AG09319 (cell line): ENCODE measurements around the gene CDH13.

Experiments
- DNase-seq: peaks from one replicate; pipeline ENCODE4 v3.0.0-alpha.2; 2010; ENCODE audit warnings: low read depth; ENCODE audit errors: extremely low read depth
- TF ChIP-seq, protein P1 (sequence below): IDR thresholded peaks from 2 replicates; pipeline ENCODE4 v1.5.1; 2011; ENCODE audit warnings: low read depth, mild to moderate bottlenecking, inconsistent platforms, low read length, moderate library complexity

CDH13 gene

DNA sequence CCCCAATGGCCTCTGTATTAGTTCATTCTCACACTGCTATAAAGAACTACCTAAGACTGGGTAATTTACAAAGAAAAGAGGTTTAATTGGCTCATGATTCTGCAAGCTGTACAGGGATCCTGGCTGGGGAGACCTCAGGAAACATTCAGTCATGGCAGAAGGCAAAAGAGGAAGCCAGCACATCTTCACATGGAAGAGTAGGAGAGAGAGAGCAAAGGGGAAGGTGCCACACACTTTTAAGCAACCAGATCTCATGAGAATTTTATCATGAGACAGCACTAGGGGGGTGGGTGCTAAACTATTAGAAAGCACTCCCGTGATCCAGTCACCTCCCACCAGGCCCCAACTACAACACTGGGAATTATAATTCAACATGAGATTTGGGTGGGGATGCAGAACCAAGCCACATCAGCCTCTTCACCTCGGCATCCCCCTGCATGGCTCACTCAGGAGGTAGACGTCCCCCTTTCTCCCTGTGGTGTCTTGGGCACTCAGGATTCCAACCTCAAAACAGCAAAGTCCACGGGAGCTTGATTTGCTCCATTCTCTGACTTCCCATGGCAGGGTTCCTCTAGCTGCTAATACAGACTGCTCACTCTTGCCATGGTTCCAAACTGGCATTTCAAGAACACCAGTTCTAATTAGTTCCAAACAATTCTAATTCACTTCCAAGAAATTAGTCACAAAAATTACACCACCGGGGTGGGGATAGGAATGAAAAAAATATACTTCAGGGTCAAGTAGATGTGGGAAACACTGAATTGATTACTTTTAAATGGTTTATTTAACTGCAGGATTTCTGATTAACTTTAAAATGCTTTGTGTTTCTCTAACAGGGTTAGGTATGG is 977.2 kb downstream of the CDH13 start:
- TF ChIP-seq, protein P1, sequence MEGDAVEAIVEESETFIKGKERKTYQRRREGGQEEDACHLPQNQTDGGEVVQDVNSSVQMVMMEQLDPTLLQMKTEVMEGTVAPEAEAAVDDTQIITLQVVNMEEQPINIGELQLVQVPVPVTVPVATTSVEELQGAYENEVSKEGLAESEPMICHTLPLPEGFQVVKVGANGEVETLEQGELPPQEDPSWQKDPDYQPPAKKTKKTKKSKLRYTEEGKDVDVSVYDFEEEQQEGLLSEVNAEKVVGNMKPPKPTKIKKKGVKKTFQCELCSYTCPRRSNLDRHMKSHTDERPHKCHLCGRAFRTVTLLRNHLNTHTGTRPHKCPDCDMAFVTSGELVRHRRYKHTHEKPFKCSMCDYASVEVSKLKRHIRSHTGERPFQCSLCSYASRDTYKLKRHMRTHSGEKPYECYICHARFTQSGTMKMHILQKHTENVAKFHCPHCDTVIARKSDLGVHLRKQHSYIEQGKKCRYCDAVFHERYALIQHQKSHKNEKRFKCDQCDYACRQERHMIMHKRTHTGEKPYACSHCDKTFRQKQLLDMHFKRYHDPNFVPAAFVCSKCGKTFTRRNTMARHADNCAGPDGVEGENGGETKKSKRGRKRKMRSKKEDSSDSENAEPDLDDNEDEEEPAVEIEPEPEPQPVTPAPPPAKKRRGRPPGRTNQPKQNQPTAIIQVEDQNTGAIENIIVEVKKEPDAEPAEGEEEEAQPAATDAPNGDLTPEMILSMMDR, result no peak
- no peak for DNase-seq

DNA sequence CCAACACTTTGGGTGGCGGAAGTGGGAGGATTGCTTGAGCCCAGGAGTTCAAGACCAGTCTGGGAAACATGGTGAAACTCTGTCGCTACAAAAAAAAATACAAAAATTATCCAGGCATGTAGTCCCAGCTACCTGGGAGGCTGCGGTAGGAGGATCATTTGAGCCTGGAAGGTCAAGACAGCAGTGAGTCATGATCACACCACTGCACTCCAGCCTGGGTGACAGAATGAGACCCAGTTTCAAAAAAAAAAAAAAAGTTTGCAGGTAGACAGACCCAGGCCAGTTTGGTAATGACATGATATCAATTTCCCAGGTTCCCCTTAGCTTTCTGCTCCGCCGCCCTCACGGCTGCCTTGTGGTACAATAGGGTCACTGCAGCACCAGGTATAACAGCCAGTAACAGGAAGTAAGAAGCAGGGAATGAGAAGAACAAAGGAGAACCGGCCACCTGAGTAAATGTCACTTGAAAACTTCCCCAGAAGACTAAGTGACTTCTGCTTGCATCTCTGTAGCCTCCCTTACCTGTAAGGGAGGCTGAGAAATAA is 979.8 kb downstream of the CDH13 start:
- DNase-seq, result no peak
- TF ChIP-seq, protein P1, result no peak

DNA sequence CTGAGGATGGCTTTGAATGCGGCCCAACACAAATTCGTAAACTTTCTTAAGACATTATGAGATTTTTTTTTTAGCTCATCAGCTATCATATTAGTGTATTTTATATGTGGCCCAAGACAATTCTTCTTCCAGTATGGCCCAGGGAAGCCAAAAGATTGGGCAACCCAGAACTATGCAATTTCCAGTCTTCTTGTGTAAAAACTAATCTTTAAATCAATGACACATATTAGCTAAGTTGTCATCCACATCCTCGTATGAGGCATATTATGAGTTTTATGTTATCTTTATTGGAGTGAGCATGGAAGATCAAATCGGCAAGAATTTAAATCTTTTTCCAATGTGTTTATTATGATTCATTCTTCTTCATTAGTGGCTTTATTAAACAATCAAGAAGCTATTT is 982.4 kb downstream of the CDH13 start:
- TF ChIP-seq, protein P1, result no peak
- no peak for DNase-seq

DNA sequence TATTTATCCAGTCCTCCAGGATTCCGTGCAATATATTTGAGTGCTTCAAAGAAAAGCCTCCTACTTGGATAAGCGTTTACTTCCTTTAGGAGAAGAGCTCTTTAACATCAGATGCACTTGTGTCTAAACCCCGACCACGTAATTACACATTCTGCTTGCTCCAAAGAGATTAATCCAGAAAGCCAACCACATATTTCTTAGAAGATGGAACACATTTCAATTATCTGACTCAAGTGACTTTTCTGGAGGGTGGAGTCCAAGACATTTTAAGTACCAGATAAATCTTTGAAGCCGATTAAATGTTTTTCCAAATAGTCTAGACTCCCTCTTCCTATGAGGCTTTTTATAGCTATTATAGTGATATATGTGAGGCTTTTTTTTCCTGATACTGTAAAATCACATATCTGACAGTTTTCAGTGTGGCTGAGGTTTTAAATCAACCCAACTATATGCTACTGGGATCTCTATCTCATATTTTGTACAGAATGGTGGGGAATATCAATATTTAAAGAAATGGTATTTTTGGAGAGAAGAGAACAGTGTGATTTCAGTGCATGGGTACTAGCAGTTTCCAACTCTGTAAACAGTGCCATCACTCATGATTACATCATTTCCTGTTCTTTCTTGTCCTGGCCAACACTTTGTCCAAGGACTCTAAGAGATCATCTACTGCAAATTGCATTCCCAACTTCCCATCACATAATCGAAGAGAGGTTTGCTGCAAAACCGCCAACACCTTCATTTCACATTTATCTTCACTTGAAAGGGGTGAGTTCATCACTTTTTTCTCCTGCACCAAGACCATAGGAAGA is 988.6 kb downstream of the CDH13 start:
- TF ChIP-seq, protein P1, result no peak
- DNase-seq, result no peak

DNA sequence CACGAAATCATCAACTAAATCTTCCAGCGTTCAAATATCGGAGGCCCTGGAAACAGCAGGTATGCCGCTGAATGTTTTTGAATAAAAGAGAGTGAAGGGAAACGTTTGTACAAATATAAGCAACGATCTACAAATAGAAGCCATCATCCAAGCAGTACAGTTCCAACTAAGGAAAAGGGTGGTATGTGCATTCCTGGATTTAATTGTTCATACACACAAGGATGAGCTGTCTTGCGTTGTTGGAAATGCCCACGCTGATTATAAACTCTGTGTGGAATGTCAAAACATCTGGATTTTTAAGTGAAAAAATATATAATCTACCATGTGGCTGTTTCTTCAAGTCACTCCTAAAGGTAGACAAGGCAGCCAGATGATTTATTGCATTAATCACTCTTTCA is 989.2 kb downstream of the CDH13 start:
- TF ChIP-seq, protein P1, result no peak

DNA sequence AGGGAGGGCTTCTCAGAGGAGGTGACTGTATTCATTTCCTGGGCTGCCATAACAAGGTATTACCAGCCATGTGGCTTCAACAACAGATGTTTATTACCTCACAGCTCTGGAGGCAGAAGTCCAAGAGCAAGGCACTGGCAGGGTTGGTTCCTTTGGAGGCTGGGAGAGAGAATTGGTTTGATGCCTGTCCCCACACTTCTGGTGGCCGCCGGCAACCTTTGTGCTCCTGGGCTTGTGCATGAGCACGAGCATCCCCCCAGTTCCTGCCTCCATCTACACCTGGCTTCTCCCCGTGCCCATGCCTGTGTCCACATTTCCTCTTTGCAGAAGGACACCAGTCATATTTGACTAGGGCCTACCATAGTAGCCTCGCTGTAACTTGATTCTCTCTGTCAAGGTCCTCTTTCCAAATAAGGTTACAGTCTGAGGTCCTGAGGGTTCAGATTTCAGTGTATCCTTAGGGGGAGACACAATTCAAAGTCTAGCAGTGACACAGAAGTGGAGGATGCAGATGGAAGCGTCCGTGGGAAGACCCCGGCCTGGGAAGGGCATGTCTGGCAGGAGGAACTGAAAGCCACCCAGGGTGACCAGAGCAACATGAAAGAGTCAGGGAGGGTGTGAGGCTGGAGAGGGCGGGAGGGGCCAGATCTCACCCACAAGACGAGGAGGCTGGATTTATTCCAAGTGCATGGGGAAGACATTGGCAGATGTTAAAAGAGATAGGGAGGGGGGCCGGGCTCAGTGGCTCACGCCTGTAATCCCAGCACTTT is 992.8 kb downstream of the CDH13 start:
- no peak for DNase-seq
- TF ChIP-seq, protein P1, result no peak

More for the DNA sequence above, 989.2 kb downstream of the CDH13 start:
- DNase-seq, result no peak
